ENCODE results near the gene SPDYE17.
"Not testable (repeated sequence)": the region's sequence is repeated elsewhere in the genome, so short reads cannot be mapped to it uniquely, and the experiment has no call there.

Gene SPDYE17

DNA sequence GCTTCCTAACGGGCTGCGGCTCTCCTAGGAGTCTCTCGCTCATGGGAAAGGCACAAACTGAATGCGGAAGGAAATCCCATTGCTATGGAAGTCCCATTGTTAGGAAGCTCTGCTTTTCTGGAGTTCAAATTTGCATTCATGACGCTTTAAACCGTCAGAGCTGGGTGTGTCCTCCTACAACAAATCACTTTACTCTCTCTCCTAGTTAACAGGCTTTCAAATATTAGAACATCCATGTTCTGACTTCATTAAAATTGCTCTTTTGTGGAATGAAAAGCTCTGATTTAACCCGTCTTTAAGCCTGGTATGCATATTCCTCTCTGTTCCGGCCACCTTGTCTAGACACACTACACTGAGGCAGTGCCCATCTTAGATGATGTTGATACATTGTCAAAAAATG lies at the start of gene SPDYE17:
Gene SPDYE17 (minus strand): TSS at position 101 of the 400 bp plus-strand sequence. CDS start 1,791 bp downstream, outside the sequence.
- not testable (repeated sequence) for DNase-seq

DNA sequence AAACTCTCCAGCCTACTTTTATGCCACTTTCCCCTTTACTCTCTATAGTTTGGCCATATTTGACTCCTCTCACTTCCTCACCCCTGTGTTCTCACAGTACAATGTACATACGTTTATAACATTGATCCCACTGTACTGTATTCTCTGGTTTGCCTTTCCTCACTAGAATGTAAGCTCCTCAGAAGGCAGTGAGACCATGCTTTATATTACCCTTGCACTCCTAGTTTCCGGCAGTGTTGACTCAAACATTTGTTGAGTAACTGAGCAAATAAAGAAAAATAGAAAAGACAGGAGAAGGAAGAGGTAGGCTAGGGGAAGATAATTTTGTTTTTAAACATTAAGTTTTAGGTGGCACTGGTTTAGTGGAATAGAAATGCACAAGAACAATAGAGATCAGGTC lies 48.1 kb upstream of the SPDYE17 start:
- not testable (repeated sequence) for DNase-seq

- DNase-seq: not testable (repeated sequence)
Measured at GRCh38 chr7:77079624-77080023, 47.5 kb upstream of the SPDYE17 start.

GRCh38 chr7:77079112-77079511 lies 47.0 kb upstream of the SPDYE17 start:
- DNase-seq: not testable (repeated sequence)

- DNase-seq: not testable (repeated sequence)
Measured at GRCh38 chr7:77077060-77077459, 44.9 kb upstream of the SPDYE17 start.

DNA sequence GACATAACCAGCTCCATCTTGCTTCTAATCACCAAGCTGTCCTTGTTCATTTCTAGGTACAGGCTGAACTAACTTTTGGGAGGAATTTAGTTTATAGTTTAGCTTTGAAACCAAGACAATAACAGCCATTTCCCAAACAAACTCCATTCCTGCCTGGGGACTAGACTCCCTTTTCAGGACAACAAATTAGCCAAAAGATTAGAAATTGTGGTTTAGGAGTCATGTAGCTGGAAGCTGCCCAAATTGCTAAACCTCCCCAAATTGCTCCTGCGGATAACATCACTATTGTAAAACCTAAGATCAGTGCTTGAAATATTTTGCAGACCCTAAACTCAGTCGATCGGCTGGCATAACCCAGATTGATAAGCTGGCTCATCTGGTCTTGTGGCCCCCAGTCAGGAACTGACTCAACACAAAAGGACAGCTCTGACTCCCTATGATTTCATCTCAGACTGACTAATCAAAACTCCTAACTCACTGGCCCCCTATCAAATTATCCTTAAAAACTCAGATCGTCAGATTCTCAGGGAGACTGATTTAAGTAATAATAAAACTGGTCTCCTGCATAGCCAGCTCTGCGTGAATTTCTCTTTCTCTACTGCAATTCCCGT lies 42.7 kb upstream of the SPDYE17 start:
- DNase-seq: not testable (repeated sequence)

DNA sequence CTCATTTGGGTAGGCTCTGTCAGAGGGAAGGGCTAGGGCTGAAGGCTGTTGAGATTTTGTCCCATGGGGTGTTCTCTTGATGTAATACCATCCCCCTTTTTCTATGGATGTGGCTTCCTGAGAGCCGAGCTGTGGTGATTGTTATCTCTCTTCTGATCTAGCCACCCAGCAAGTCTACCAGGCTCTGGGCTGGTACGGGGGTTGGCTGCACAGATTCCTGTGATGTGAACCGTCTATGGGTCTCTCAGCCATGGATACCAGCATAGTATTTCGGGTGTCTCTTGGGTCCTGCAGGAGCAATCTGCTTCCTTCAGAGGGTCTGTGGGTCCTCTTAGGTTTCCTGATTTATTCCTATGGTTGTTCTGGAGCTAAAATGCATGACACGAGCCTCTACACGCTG lies 38.9 kb upstream of the SPDYE17 start:
- not testable (repeated sequence) for DNase-seq

GRCh38 chr7:77065869-77066268 lies 33.7 kb upstream of the SPDYE17 start:
- not testable (repeated sequence) for DNase-seq

DNA sequence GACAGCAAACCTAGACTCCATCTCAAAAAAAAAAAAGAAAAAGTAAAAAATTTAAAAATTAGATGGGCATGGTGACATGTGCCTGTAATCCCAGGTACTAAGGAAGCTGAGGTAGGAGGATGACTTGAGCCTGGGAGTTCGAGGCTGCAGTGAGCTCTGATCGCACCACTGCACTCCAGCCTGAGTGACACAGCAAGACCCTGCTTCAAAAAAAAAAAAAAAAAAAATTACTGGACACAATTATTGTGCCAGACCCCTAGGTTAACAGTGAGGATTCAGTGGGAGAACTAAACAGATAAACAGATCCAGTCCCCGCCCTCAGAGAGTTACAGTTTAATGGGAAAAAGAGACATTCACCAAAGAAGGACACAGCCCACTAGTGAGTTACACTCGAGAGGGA lies 31.6 kb upstream of the SPDYE17 start:
- not testable (repeated sequence) for DNase-seq

GRCh38 chr7:77062557-77062956 lies 30.4 kb upstream of the SPDYE17 start, which contains the start of gene SPDYE18:
Gene SPDYE18 (minus strand): TSS chr7:77062558. CDS start chr7:77060512, 2,046 bp downstream.
- not testable (repeated sequence) for DNase-seq

DNA sequence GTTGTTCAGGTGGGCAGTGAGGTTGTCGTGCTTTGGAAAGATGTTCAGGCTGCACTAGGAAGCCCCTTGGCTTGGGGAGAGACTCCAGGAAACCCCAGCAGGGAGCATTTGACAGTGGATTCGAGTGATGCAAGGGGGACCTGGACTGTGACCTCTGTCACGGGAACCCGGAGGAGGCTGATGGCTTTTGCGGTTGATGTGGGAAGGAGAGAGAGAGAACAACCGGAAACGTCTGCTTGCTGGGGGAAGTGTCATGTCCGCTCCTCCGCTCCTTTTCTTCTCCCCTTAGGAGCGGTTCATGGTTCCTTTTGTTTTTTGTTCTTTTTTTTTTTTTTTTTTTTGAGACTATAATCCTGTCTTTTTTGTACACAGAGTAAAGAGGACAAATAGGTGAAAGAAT lies 5.8 kb downstream of the SPDYE17 start:
- not testable (repeated sequence) for DNase-seq

- not testable (repeated sequence) for DNase-seq
Measured at GRCh38 chr7:77010074-77010680, 22.0 kb downstream of the SPDYE17 start.

DNA sequence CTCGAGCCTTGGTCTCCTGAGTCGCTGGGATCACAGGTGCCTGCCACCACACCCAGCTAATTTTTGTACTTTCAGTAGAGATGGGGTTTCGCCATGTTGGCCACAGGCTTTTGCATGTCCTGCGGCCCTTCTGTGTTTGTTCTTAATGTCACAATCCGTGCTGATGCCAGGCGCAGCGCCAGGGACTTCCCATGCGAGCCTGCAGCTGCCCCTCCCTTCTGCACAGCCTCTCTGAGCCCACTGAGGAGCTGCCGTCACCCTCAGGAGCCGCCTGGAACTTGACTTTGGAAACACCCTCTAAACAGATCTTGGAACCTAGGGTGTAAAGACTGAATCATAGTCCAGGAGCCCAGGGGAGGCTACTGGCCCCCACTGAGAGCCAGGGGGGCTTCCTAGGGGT lies 24.2 kb downstream of the SPDYE17 start:
- DNase-seq: not testable (repeated sequence)

- DNase-seq: not testable (repeated sequence)
Measured at GRCh38 chr7:77006127-77007110, 25.7 kb downstream of the SPDYE17 start.

DNA sequence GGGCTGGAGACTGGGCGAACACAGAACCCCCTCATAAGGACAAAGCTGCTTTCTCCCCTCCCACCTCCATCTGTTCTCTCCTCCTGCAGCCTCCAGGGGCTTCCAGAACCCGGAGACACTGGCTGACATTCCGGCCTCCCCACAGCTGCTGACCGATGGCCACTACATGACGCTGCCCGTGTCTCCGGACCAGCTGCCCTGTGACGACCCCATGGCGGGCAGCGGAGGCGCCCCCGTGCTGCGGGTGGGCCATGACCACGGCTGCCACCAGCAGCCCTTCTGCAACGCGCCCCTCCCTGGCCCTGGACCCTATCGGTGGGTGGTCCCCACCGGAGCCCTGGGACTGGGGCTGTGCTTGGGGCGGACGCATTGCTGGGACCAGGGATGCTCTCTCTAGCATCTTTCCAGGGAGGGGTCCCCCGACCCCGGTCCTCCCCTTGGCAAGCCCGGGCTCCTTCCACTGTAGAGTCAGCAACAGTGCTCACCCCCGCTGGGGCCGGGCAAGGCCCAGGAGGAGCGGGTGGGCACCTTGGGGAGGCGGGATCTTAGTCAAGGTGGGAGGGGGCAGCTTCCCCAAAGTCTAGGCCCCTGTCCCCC lies 26.6 kb downstream of the SPDYE17 start:
- DNase-seq: not testable (repeated sequence)

DNA sequence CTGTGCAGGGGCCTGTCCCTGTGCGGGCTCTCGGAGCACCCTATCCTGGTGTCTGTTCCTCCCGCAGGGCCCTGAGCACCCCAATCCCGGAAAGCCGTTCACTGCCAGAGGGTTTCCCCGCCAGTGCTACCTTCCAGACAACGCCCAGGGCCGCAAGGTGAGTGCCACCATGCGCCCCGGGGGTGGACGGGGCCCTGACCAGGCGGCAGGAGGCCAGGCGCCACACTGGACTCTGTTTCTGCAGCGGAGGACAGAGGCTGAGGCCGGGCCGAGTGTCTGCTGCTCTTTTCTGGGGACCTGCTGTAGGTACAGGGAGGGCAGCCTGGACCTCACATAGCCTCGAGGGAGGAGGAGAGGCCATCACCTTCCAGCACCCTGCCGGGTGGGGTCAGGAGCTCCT lies 28.0 kb downstream of the SPDYE17 start:
- not testable (repeated sequence) for DNase-seq

DNA sequence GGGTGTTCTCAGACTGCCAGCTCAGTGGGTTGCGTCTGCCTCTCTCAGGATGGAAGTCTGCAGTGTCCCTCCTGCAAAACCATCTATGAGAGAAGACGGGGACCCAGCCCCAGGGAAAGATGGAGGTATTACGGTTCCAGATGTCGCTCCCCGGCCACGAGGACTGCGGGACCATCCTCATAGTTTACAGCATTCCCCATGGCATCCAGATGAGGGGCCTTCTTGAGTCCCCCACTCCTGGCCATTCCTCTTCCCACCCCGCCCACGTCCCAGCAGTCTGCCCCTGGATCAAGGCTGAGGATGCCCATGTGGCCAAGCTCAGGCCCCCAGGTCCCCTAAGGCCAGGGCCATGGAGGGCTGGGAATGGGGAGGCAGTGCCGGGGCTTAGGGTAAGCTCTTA lies 28.9 kb downstream of the SPDYE17 start:
- DNase-seq: not testable (repeated sequence)

DNA sequence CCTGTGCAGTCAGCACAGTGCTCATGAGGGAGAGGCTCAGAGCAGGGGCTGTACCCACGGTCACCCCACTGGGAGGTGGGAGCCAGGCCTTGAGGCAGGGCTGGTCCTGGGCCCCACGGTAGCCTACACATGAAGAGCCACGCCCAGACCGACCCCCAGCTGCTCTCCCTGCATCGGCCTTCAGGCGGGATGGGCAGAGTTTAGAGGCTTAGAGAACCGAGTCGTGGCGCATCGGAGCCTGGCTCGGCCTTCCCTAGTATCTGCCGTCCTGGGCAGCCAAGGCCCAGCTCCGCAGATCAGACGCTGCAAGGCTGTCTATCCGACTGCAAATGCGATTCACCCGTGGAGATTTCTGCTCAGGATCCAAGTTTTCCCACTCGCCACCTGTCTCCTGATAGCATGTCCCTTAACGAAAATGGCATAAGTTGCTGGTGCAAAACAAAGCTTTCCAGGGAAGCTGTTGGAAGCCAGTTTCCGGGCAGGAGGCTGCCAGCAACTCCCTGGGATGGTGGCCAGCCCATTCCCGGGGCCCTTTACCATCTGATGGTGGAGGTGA lies 29.4 kb downstream of the SPDYE17 start:
- DNase-seq: not testable (repeated sequence)

DNA sequence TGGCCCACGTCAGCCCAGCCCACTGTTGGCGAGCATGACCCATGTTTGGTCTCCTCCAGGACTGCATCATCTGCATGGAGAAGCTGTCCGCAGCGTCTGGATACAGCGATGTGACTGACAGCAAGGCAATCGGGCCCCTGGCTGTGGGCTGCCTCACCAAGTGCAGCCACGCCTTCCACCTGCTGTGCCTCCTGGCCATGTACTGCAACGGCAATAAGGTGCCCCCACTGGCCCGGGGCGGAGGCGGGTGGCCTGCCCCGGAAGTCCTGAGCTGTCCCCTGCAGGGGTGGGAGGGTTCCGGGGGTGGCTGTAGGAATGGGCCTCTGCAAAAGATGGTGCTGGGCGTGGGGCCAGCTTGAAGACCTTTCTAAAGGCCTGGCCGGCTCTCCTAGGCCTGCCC lies 30.1 kb downstream of the SPDYE17 start:
- DNase-seq: not testable (repeated sequence)

DNA sequence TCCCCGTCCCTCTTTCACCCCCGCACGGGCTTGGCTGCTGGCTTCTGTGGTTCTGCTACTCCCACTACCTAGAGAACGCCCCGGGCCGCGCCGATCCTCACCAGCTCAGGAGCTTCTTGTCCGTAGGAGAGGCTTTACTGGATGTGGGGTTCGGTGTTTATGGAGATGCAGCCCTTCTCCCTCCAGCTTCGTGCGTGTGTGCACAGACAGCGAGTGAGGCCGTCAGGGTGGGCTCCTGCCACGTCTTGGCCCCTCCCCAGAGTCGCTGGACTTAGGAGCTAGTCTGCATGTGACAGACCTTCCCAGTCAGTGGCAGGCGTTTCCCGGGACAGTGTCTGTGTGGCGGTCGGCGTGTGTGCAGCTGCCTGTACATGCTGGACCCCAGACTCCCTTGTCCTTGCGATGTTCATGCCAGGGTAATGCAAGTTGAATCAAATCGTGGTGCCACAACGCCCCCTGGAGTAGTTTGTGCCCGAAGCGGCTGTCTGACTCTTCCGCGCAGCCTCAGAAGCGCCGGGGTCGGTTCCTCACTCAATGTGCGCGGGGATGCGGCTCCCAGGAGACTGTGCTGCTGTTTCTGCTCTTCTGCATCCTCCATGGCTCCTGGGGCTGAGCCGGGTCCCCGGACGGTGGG lies 32.6 kb downstream of the SPDYE17 start:
- DNase-seq: not testable (repeated sequence)

GRCh38 chr7:76998764-76999450 lies 33.3 kb downstream of the SPDYE17 start:
- DNase-seq: not testable (repeated sequence)

Data from NCI-H187 (cell line).